Measurements from ENCODE around the gene PSMB7. TPM values are rescaled to one million over a fixed set of nuclear protein-coding genes. Genes with fewer than 3 reads are reported as not detected.

PSMB7 gene
- total RNA-seq, 1 donor from 2014 or later, result 173 TPM

- DNase-seq, result no peak
- intact Hi-C loops (cut with micrococcal nuclease), result no loop called here
- no peak for ATAC-seq
These were observed 24.2 kb downstream of the PSMB7 start for GRCh38 chr9:124390794-124391658.

- intact Hi-C loops (cut with micrococcal nuclease), result loop anchor here (5.0 kb wide), 1 partner anchor 262 kb away; no protein-coding TSS in a partner anchor
- no peak for DNase-seq
- peak; percentile 9 for ATAC-seq
These were observed 25.9 kb downstream of the PSMB7 start for GRCh38 chr9:124389146-124389939.

GRCh38 chr9:124388275-124389048, 26.8 kb downstream of the PSMB7 start:
- ATAC-seq, result peak; percentile 50
- intact Hi-C loops (cut with micrococcal nuclease), result loop anchor here (5.0 kb wide), 1 partner anchor 261 kb away; no protein-coding TSS in a partner anchor
- DNase-seq, result peak; percentile 32

- peak; percentile 29 for ATAC-seq
- intact Hi-C loops (cut with micrococcal nuclease), result loop anchor here (5.0 kb wide), 1 partner anchor 259 kb away; no protein-coding TSS in a partner anchor
- DNase-seq, result no peak
These were observed 29.0 kb downstream of the PSMB7 start for GRCh38 chr9:124386201-124386600.

- no peak for DNase-seq
- intact Hi-C loops (cut with micrococcal nuclease), result loop anchor here (5.0 kb wide), 1 partner anchor 258 kb away; no protein-coding TSS in a partner anchor
- no peak for ATAC-seq
These were observed 29.6 kb downstream of the PSMB7 start for GRCh38 chr9:124385623-124386022.

DNA sequence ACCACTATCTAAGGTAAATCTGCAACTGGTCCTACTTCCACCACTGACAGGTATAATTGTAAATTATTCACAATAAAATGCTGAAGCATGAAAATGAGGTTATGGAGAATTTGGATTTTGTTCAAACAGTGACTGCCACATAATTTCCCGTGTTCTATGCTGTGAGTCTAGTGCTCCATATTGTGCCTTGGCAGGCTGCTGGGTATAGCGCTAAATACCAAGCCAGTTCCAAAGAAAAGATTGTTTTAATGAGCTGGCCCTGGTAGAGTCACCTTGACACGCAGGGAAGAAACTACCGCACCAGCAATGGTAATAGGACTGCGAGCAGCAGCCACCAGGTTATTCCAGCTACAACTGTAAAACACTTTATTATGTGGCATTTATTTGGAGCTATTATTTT, 30.4 kb downstream of the PSMB7 start:
- DNase-seq (no peak), ATAC-seq (peak; percentile 31)
- intact Hi-C loops (cut with micrococcal nuclease), result loop anchor here (5.0 kb wide), 1 partner anchor 258 kb away; no protein-coding TSS in a partner anchor

DNA sequence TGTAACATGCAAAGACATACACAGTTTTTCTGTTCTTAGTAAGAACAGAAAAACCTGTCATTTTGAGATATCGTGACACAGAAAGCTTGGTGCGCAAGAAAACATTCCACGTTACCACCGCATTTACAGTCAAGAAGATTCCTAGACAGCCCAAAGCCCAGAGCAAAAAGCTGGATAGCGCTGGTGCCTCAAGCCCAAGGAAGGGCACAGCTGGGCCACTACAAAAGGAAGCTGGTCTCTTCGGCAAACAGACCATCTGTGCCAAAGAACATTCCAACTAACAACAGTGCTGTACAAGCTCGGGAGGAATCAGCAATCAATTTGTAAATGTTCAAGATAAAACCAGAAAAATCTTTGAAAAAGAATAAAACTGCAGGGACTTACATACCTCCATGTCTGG, 31.0 kb downstream of the PSMB7 start:
- ATAC-seq (no peak), DNase-seq (no peak)
- intact Hi-C loops (cut with micrococcal nuclease), result no loop called here

DNA sequence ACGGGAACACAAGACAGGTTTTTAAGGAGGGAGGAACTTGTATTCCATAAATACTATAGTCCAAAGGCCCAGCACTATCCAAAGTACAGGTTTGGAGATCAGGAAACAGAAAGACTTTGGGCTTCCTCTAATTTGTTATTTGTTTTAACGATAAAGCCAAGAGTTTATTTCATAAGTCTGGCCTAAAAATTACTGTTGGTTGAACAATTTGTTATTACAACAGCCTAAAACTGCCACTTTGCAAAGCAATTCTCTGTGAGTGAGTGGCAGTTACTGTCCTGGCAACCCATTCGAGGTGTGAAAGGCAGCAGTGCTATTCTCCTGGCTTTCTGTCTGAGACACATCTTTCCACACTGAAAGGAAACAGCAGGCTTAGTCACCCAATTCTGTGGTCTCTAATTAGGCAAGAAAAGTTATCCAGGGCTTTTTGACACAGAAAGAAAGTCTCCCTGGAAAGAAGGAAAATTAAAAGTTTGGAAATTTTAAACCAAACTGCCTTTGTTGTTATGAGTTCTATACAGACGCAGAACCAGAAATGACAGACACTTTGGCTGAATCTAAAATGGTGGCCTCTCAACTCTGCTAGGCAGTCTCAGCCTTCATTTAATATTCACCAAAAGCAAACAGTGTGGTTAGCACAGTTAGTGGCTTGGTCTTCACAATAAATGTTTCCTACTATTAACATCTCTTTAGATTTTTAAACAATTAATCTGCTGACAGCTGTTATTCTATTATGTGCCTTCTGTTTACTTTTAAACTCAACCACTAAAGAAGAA, 33.9 kb downstream of the PSMB7 start:
- intact Hi-C loops (cut with micrococcal nuclease), result no loop called here
- DNase-seq, result no peak
- no peak for ATAC-seq

DNA sequence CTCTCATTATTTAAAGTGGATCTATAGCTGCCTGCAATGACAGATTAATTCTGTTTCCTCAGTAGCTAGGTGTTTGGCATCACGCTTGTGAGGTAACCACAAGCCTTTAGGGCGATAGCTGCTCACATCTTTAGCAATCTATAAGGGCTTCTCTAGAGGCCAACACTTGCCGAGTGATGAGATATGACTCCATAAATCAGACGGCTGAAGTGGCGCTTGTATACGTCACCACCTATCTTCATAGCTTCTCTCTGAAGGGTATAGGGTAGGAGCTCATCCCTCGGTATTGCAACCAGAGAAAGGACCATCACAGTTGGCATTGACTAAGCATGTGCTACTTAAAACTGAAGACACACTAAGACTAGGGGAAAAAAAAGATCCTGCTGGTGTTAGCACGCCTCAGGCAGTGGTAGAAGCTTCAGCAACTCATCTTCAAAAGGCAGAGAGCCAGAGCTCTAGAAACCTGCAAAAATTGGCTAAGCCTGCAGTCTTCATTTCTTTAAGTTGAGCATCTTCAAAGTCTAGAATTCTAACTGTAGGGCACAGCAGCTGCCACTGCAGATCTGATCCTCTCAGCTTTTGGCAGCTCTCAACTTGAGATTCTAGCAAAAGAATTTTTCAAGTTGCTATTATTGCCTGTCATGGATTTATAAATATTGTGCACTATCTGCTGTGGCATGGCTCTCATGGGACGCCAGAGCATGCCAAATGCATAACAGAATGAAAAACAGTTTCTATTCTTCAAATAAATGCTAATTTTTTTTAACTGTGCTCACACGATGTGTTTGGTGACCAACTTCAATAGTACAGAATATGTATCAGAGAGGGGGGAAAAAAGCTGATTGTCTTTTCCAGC, 37.5 kb downstream of the PSMB7 start:
- intact Hi-C loops (cut with micrococcal nuclease), result no loop called here
- ATAC-seq (peak; percentile 67), DNase-seq (no peak)

GRCh38 chr9:124376329-124376728, 38.9 kb downstream of the PSMB7 start:
- ATAC-seq, result peak; percentile 24
- intact Hi-C loops (cut with micrococcal nuclease), result no loop called here
- DNase-seq, result no peak

DNA sequence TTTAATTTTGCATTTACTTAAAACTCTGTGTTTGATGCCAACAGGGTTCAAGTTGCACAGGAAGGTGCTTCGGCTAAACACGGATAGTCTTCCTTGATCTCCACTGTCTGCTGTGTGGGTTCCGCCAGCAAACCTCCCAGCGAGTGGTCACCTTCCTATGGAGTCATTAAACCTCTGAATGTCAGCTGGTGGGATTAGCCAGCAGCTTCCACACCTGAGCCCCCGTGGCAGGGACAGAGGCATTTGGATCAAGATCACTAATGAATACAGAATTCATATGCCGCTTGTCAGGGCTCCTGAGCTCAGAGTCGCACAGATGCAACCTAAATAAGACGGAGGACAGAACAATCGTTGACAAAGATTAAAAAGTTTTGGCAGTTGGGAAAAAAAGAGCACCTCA, 39.5 kb downstream of the PSMB7 start:
- ATAC-seq (no peak), DNase-seq (no peak)
- intact Hi-C loops (cut with micrococcal nuclease), result no loop called here

- DNase-seq (no peak), ATAC-seq (no peak)
- intact Hi-C loops (cut with micrococcal nuclease), result no loop called here
These were observed 41.4 kb downstream of the PSMB7 start for GRCh38 chr9:124373851-124374250.

- DNase-seq (no peak), ATAC-seq (no peak)
- intact Hi-C loops (cut with micrococcal nuclease), result no loop called here
These were observed 41.9 kb downstream of the PSMB7 start for GRCh38 chr9:124373386-124373785.

DNA sequence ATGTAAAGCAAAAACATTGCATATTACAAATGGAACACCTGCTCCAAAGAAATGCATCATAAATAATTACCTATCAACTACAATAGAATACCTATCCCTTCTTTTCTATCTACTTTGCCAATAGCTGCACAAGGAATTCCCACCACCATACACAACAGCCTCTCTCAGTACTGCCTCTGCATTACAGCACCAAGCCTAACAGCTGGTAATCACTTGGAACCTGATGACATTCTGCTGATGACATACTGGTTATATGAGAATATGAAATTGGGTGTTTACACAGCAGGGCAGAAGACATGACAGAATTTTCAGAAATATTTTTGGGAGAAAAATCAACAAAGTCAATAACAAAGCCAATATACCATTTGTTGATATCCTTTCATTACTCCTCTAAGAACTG, 43.2 kb downstream of the PSMB7 start:
- DNase-seq (no peak), ATAC-seq (peak; percentile 33)
- intact Hi-C loops (cut with micrococcal nuclease), result no loop called here

DNA sequence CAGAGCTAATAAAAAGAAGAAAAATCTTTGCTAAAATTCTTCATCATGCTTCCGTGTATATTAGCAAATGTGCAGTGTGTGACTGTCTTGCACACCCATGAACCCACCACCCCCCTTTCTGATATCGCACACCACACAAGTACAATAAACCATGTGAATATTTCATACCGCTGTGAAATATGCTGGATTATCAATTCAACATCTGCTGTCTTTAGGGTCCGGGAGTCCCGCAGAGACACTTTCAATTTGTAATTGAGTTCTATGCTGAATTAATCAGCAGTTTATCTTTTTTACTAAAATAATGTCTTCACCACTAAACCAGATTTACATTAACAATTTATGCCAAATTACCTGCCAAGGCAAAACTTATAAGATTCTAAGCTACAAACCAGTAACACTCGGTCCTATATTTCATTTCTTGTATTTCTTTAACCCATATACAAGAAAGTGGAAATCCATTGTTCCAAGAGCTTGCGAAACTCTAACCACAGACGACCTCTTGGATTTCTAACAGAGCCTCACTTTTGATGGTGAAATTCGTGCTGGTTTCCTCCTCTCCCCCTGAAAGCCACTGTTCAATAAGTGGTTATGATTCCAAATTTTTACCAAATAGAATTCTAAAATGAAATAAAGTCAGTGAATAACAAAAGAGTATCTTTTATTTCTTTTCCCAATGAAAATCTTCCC, 44.2 kb downstream of the PSMB7 start:
- intact Hi-C loops (cut with micrococcal nuclease), result no loop called here
- ATAC-seq (no peak), DNase-seq (no peak)

GRCh38 chr9:124369231-124369797, 45.9 kb downstream of the PSMB7 start:
- peak; percentile 20 for ATAC-seq
- intact Hi-C loops (cut with micrococcal nuclease), result no loop called here
- DNase-seq, result no peak

GRCh38 chr9:124368692-124369091, 46.5 kb downstream of the PSMB7 start:
- no peak for DNase-seq
- intact Hi-C loops (cut with micrococcal nuclease), result no loop called here
- no peak for ATAC-seq
